Vagina (tissue), 2 donors: ENCODE results near the gene TRIM71.

ENCODE experiments used
- POLR2A ChIP-seq, 2 donors: fragments of 450-650 bp; IDR thresholded peaks; one replicate each; pipeline ENCODE4 v1.6.1; 2017; ENCODE audit warnings: antibody characterized with exemption in 2 of 2, mild to moderate bottlenecking in 2 of 2, moderate library complexity in 2 of 2
- POLR2AphosphoS5 ChIP-seq, 2 donors: sonication (generic); formaldehyde crosslinking; IDR thresholded peaks; one replicate each; pipeline ENCODE4 v1.9.0; 2017; ENCODE audit warnings: antibody characterized with exemption in 2 of 2, mild to moderate bottlenecking in 2 of 2, low read depth in 1 of 2; ENCODE audit not compliant: insufficient read depth in 1 of 2
- TF ChIP-seq, protein P1 (sequence below), 3 experiments: fragments of 450-650 bp in 2 of 3; fragments of 200-600 bp in 1 of 3; sonication (generic) in 1 of 3; IDR thresholded peaks; one replicate each; pipeline ENCODE4 v1.5.1; 2017 to 2019; ENCODE audit warnings: antibody characterized with exemption in 3 of 3, mild to moderate bottlenecking in 2 of 3, moderate library complexity in 2 of 3

DNA sequence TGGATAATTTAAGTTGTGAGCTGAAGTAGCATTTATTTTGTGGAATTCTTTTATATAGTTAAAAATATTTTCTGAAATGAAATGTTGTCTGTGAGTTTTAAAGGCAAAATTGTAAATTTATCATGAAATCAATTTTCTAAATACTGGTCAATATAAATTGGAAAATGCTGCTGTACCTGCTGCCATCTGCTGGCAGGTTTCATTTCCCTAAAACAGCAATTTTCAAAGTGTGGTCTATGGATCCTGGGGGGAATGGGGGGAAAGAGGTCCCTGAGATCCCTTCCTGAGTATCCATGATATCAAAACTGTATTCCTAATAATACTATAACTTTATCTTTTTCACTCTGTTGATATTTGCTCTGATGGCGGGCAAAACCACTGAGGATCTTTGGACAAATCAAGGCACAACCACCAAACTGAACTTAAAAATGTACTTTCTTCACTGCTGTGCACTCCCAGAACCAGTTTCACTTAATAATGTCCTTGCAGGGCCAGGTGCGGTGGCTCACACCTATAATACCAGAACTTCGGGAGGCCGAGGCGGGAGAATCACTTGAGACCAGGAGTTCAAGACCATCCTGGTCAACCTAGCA, 116.4 kb downstream of the TRIM71 start:
- TF ChIP-seq POLR2A (IDR thresholded peaks at IDR 0.05): no peak
- TF ChIP-seq, protein P1, sequence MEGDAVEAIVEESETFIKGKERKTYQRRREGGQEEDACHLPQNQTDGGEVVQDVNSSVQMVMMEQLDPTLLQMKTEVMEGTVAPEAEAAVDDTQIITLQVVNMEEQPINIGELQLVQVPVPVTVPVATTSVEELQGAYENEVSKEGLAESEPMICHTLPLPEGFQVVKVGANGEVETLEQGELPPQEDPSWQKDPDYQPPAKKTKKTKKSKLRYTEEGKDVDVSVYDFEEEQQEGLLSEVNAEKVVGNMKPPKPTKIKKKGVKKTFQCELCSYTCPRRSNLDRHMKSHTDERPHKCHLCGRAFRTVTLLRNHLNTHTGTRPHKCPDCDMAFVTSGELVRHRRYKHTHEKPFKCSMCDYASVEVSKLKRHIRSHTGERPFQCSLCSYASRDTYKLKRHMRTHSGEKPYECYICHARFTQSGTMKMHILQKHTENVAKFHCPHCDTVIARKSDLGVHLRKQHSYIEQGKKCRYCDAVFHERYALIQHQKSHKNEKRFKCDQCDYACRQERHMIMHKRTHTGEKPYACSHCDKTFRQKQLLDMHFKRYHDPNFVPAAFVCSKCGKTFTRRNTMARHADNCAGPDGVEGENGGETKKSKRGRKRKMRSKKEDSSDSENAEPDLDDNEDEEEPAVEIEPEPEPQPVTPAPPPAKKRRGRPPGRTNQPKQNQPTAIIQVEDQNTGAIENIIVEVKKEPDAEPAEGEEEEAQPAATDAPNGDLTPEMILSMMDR (IDR thresholded peaks at IDR 0.05): peak; percentile 25 to 55 (median 29)
- no peak for TF ChIP-seq POLR2AphosphoS5 (IDR thresholded peaks at IDR 0.05; ENCODE audit: insufficient read depth in 1 of 2, low read depth in 1 of 2)
